Dermis blood vessel endothelial cell (primary cell): Measurements from ENCODE around the gene CCDC106. TPM values are rescaled to one million over a fixed set of nuclear protein-coding genes. Genes with fewer than 3 reads are reported as not detected.

Source experiments
- DNase-seq: peaks from one replicate; pipeline ENCODE4 v3.0.0; 2010
- total RNA-seq: library from RNA; depleted of rRNA; stranded (reverse); fragments of >200 nt; gene quantifications from 2 replicates; pipeline ENCODE4 v1.2.3, GENCODE V29; 2014

Gene CCDC106
- total RNA-seq, 1 donor from 2014 or later = 7.8 TPM

GRCh38 chr19:55700813-55701212, 52.8 kb downstream of the CCDC106 start:
- no peak for DNase-seq

GRCh38 chr19:55702131-55702627, 54.2 kb downstream of the CCDC106 start:
- no peak for DNase-seq

Other genes starting within 250 kb of the CCDC106 start
- 47.8 and 96.0 TPM in 2 replicates for gene UBE2S, start 240.4 kb upstream of the CCDC106 start, total RNA-seq
- gene SHISA7, start 204.9 kb upstream of the CCDC106 start, total RNA-seq = not detected in 2 replicates
- 56.2 and 76.5 TPM in 2 replicates for gene ISOC2, start 186.6 kb upstream of the CCDC106 start, total RNA-seq
- not detected in 2 replicates for gene C19orf85, start 183.5 kb upstream of the CCDC106 start, total RNA-seq
- 1.4 and 3.3 TPM in 2 replicates for gene ZNF628, start 171.6 kb upstream of the CCDC106 start, total RNA-seq
- gene NAT14, start 163.0 kb upstream of the CCDC106 start, total RNA-seq = 8.7 and 14.5 TPM in 2 replicates
- gene SSC5D, start 159.8 kb upstream of the CCDC106 start, total RNA-seq = 0.19 and 0.51 TPM in 2 replicates
- not detected in 2 replicates for gene SBK2, start 111.1 kb upstream of the CCDC106 start, total RNA-seq
- gene SBK3, start 102.7 kb upstream of the CCDC106 start, total RNA-seq = 0.17 and 0.74 TPM in 2 replicates
- 3.2 and 6.7 TPM in 2 replicates for gene ZNF579, start 67.4 kb upstream of the CCDC106 start, total RNA-seq
- 3.9 and 4.9 TPM in 2 replicates for gene FIZ1, start 48.7 kb upstream of the CCDC106 start, total RNA-seq
- gene ZNF524, start 47.9 kb upstream of the CCDC106 start, total RNA-seq = 12.3 and 14.8 TPM in 2 replicates
- gene ZNF865, start 42.6 kb upstream of the CCDC106 start, total RNA-seq = 1.4 and 2.6 TPM in 2 replicates
- gene ZNF784, start 23.6 kb upstream of the CCDC106 start, total RNA-seq = 3.9 and 5.3 TPM in 2 replicates
- 2.0 and 3.6 TPM in 2 replicates for gene ZNF580, start 7.2 kb upstream of the CCDC106 start, total RNA-seq
- gene ZNF581, start 4.6 kb upstream of the CCDC106 start, total RNA-seq = 16.3 and 20.8 TPM in 2 replicates
- 84.1 and 172 TPM in 2 replicates for gene U2AF2, start 6.8 kb downstream of the CCDC106 start, total RNA-seq
- 71.6 and 243 TPM in 2 replicates for gene EPN1, start 27.0 kb downstream of the CCDC106 start, total RNA-seq
- gene NLRP9, start 90.2 kb downstream of the CCDC106 start, total RNA-seq = not detected in 2 replicates
- 0.14 and 0.51 TPM in 2 replicates for gene RFPL4A, start 110.9 kb downstream of the CCDC106 start, total RNA-seq
- gene RFPL4AL1, start 120.9 kb downstream of the CCDC106 start, total RNA-seq = 0.68 TPM in 1 of 2 replicates, not detected in the other
- 0.05 TPM in 1 of 2 replicates, not detected in the other for gene NLRP11, start 183.8 kb downstream of the CCDC106 start, total RNA-seq
- under 0.01 TPM in 1 of 2 replicates, not detected in the other for gene NLRP4, start 188.3 kb downstream of the CCDC106 start, total RNA-seq